ENCODE results near the gene BCAM.

The BCAM gene

GRCh38 chr19:44817725-44818465 is 9.0 kb downstream of the BCAM start:
- Histone ChIP-seq H3K9me3 (ENCODE audit: insufficient read depth, low read length) (no peaks in the 10 kb centered on the region), H4K20me1 (ENCODE audit: insufficient read depth, low read length) (no peaks in the 10 kb centered on the region), H3K36me3 (replicated peaks; ENCODE audit: low read depth, low read length) (no peaks in the 10 kb centered on the region), H3K4me3 (ENCODE audit: low read length) (no peak overlapping the region), H3K79me2 (ENCODE audit: low read length) (no peaks in the 10 kb centered on the region), H3K4me1 (ENCODE audit: low read length) (no peaks in the 10 kb centered on the region), H3K9ac (ENCODE audit: low read length) (no peak overlapping the region), H3K4me2 (ENCODE audit: low read length) (no peak overlapping the region), H3K27me3 (ENCODE audit: low read depth, low read length) (no peaks in the 10 kb centered on the region; the same call in 1 of the 2 replicates), H2AFZ (ENCODE audit: low read depth, low read length) (no peak overlapping the region), H3K27ac (ENCODE audit: low read length) (no peak overlapping the region)
- TF ChIP-seq EZH2phosphoT487 (IDR thresholded peaks at IDR 0.05; ENCODE audit: low read depth) = no peak
- TF ChIP-seq CTCF (IDR thresholded peaks at IDR 0.05; ENCODE audit: low read depth, low read length) = no peak

DNA sequence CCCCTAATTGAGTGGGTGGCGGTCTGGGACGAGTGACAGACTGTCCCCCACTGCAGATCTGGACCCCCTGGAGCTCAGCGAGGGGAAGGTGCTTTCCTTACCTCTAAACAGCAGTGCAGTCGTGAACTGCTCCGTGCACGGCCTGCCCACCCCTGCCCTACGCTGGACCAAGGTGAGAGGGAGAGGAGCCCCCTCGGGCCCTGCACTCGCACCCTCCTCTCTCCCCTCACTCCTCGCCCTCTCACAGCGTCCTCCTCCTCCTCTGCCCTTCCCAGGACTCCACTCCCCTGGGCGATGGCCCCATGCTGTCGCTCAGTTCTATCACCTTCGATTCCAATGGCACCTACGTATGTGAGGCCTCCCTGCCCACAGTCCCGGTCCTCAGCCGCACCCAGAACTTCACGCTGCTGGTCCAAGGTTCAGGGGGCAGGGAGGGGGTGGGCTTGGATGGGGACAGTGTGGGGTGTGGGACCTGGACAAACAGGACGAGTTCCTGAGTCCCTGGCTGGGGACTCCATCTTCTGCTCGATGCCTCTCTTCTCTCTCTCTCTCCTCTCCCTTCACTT is 9.6 kb downstream of the BCAM start:
- Histone ChIP-seq H3K4me1 (ENCODE audit: low read length) (no peaks in the 10 kb centered on the region), H3K27ac (ENCODE audit: low read length) (no peak overlapping the region), H3K9me3 (ENCODE audit: insufficient read depth, low read length) (no peaks in the 10 kb centered on the region), H2AFZ (ENCODE audit: low read depth, low read length) (no peak overlapping the region), H3K9ac (ENCODE audit: low read length) (no peak overlapping the region), H4K20me1 (ENCODE audit: insufficient read depth, low read length) (no peaks in the 10 kb centered on the region), H3K4me3 (ENCODE audit: low read length) (no peak overlapping the region), H3K79me2 (ENCODE audit: low read length) (no peaks in the 10 kb centered on the region), H3K4me2 (ENCODE audit: low read length) (no peak overlapping the region), H3K27me3 (ENCODE audit: low read depth, low read length) (no peaks in the 10 kb centered on the region; the same call in 1 of the 2 replicates), H3K36me3 (replicated peaks; ENCODE audit: low read depth, low read length) (no peaks in the 10 kb centered on the region)
- TF ChIP-seq CTCF (IDR thresholded peaks at IDR 0.05; ENCODE audit: low read depth, low read length) = no peak
- no peak for TF ChIP-seq EZH2phosphoT487 (IDR thresholded peaks at IDR 0.05; ENCODE audit: low read depth)

DNA sequence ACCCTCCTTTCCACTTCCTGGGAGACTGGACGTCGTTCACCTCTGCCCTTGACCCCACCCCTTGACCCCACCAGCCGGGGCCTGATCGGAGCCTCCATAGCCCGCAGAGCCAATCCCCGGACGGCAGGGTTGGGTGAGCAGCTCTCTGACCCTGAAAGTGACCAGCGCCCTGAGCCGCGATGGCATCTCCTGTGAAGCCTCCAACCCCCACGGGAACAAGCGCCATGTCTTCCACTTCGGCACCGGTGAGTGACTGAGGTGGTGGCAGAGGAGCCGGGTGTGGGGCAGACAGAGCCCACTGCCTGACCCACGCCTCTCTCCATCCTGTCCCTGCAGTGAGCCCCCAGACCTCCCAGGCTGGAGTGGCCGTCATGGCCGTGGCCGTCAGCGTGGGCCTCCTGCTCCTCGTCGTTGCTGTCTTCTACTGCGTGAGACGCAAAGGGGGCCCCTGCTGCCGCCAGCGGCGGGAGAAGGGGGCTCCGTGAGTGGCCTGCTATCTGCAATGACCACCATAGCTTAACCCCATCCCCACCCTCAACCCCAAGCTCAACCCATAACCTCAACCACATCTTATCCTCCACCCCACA is 10.4 kb downstream of the BCAM start:
- H4K20me1 ChIP-seq (ENCODE audit: insufficient read depth, low read length) = no peaks in the 10 kb centered on the region
- H3K4me3 ChIP-seq (ENCODE audit: low read length) = no peak overlapping the region
- H3K36me3 ChIP-seq (replicated peaks; ENCODE audit: low read depth, low read length) = no peaks in the 10 kb centered on the region
- H3K79me2 ChIP-seq (ENCODE audit: low read length) = no peaks in the 10 kb centered on the region
- no peak overlapping the region for H2AFZ ChIP-seq (ENCODE audit: low read depth, low read length)
- no peaks in the 10 kb centered on the region for H3K9me3 ChIP-seq (ENCODE audit: insufficient read depth, low read length)
- no peaks in the 10 kb centered on the region for H3K4me1 ChIP-seq (ENCODE audit: low read length)
- H3K27me3 ChIP-seq (ENCODE audit: low read depth, low read length) = no peaks in the 10 kb centered on the region; the same call in 1 of the 2 replicates
- H3K9ac ChIP-seq (ENCODE audit: low read length) = no peak overlapping the region
- no peak overlapping the region for H3K27ac ChIP-seq (ENCODE audit: low read length)
- H3K4me2 ChIP-seq (ENCODE audit: low read length) = no peak overlapping the region
- TF ChIP-seq CTCF (IDR thresholded peaks at IDR 0.05; ENCODE audit: low read depth, low read length) (no peak), EZH2phosphoT487 (IDR thresholded peaks at IDR 0.05; ENCODE audit: low read depth) (no peak)

Data from OCI-LY3 (cell line).